Testis (tissue), 3 donors: Measurements from ENCODE around the gene LAIR1. TPM values are rescaled to one million over a fixed set of nuclear protein-coding genes. Genes with fewer than 3 reads are reported as not detected.
"Not testable (repeated sequence)": the region's sequence is repeated elsewhere in the genome, so short reads cannot be mapped to it uniquely, and the experiment has no call there.

Source experiments
- DNase-seq: peaks from one replicate; pipeline ENCODE4 v3.0.0-alpha.2; 2019
- H3K27ac ChIP-seq, 2 donors: fragments of 200-600 bp; sonication (generic); one replicate each; pipeline ENCODE4 v1.5.1; 2019
- H3K27me3 ChIP-seq: fragments of 200-600 bp; sonication (generic); one replicate; pipeline ENCODE4 v1.5.1; 2019
- H3K36me3 ChIP-seq: fragments of 200-600 bp; sonication (generic); one replicate; pipeline ENCODE4 v1.5.1; 2017; ENCODE audit warnings: low read depth; ENCODE audit errors: missing control alignments
- H3K4me1 ChIP-seq: fragments of 200-600 bp; sonication (generic); one replicate; pipeline ENCODE4 v1.5.1; 2019
- H3K4me3 ChIP-seq, 2 donors: fragments of 200-600 bp; sonication (generic); one replicate each; pipeline ENCODE4 v1.5.1; 2017 to 2019
- H3K9me3 ChIP-seq: fragments of 200-600 bp; sonication (generic); one replicate; pipeline ENCODE4 v1.5.1; 2017
- CTCF ChIP-seq, 3 experiments: fragments of 450-650 bp in 2 of 3; fragments of 200-600 bp in 1 of 3; sonication (generic) in 1 of 3; IDR thresholded peaks; one replicate each; pipeline ENCODE4 v1.5.1; 2016 to 2019; ENCODE audit warnings: antibody characterized with exemption in 3 of 3, mild to moderate bottlenecking in 2 of 3, moderate library complexity in 1 of 3
- POLR2A ChIP-seq: fragments of 450-650 bp; IDR thresholded peaks from one replicate; pipeline ENCODE4 v1.6.1; 2017; ENCODE audit warnings: antibody characterized with exemption, mild to moderate bottlenecking, moderate library complexity
- WGBS, 2 donors: methylation state at CpG; one replicate each; pipeline ENCODE4 v1.1.5; 2018; 5-methylcytosine and 5-hydroxymethylcytosine counted together
- intact Hi-C: fragments of 100-400 bp; cut with DNase I; formaldehyde crosslinking; loops from one replicate; pipeline ENCODE4 v1.15.1; 2023; ENCODE audit warnings: low total_unique reads
- polyA plus RNA-seq: library from polyadenylated mRNA; stranded (reverse); fragments of 350-450 nt; fragmentation: Illumina TruSeq; extraction: RNeasy Lipid Tissue Mini Kit (QIAGEN cat#74804); gene quantifications from one replicate; pipeline ENCODE4 v1.2.3, GENCODE V29; 2014; ENCODE audit warnings: low read depth, low replicate concordance; ENCODE audit not compliant: insufficient read depth
- total RNA-seq, 2 donors: library from RNA; depleted of rRNA; stranded (reverse); fragments of >200 nt; gene quantifications; one replicate each; pipeline ENCODE4 v1.2.3, GENCODE V29; 2016

The LAIR1 gene
- total and polyA plus RNA-seq, 3 donors from 2014 or later, result 6.4 to 13.4 (median 7.1) TPM

DNA sequence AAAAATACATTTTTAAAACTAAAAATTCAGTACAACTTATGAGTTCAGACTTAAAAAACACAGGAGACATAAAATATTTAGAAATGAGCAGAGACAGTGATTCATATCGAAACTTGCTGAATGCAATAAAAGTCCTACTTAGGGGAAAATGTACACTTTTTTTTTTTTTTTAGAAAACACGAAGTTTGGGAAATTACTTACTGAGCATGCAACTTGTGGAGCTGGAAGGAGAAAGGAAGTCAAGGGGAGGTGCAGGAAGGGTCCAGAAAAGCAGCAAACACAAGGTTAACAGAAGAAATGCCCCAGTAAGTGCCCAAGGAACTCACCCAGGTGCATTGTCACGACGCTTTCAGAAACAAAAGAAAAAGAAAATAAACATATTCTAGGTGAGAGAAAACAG, 18.6 kb upstream of the LAIR1 start:
- DNase-seq, result no peak
- 71% methylated on average over 4 of the region's 4 CpGs for WGBS, 2 donors
- intact Hi-C loops, result no loop called here
- no peak overlapping the region for H3K4me3 ChIP-seq
- H3K9me3 ChIP-seq, result no peaks in the 10 kb centered on the region
- H3K36me3 ChIP-seq, result no peaks in the 10 kb centered on the region
- H3K27me3 ChIP-seq, result no peaks in the 10 kb centered on the region
- peaks cover 6% of the 10 kb centered on the region for H3K4me1 ChIP-seq
- TF ChIP-seq CTCF (IDR thresholded peaks at IDR 0.05), result no peak
- TF ChIP-seq POLR2A, result no peak
- no peak overlapping the region for H3K27ac ChIP-seq

- intact Hi-C loops, H3K27ac ChIP-seq, H3K4me1 ChIP-seq, H3K36me3 ChIP-seq, H3K27me3 ChIP-seq, H3K9me3 ChIP-seq, H3K4me3 ChIP-seq, DNase-seq: not testable (repeated sequence)
- WGBS, 2 donors, result 60 to 72% methylated on average over 13 of the region's 13 CpGs
Observed at GRCh38 chr19:54382041-54382440, 17.3 kb upstream of the LAIR1 start.

DNA sequence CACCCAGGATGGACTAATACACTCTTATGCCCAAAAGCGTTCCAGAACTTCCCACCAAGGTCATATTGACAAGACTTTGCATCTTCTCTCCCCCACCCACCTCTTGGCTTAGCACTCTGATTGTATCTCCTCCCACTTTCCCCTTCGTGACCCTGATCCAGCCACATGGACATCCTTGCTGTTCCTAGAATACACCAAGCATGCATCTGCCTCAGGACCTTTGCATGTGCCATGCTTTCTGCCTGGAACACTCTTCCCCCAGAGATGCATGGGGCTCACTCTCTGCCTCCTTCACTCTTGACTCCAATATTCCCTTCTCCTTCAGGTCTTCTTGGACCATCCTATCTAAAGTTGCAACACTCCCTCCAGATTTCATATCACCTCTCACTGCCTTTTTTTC, 16.2 kb upstream of the LAIR1 start:
- 72% methylated on average over 2 of the region's 2 CpGs for WGBS, 2 donors
- TF ChIP-seq CTCF (IDR thresholded peaks at IDR 0.05), result no peak
- TF ChIP-seq POLR2A, result no peak
- Histone ChIP-seq H3K9me3 (no peaks in the 10 kb centered on the region), H3K4me1 (no peaks in the 10 kb centered on the region), H3K36me3 (no peaks in the 10 kb centered on the region), H3K27me3 (no peaks in the 10 kb centered on the region), H3K4me3 (no peak overlapping the region), H3K27ac (no peak overlapping the region)
- DNase-seq, result no peak
- intact Hi-C loops, result no loop called here

DNA sequence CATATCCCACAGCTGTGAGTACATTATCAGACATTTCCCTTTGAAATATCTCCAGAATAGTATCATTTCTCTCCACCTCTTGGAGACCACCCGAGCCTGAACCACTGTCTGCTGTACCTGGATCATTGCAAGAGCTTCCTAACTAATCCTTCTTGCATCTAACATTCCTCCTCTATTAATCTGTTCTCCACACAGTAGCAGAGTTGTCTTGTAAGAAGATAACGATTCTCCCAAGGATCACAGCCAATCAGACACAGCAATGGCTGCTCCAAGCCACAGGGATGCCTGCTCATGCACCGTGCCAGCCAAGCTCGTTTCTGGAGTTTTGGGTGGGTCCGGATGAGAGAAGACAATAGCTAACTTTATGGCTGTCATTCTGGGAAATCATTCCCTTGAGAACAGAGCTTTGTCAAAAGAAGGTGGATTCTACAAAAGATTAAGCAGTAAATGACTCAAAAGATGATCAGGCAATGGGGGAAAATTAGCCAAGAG, 14.5 kb upstream of the LAIR1 start:
- Histone ChIP-seq H3K9me3 (no peaks in the 10 kb centered on the region), H3K4me1 (no peaks in the 10 kb centered on the region), H3K36me3 (no peaks in the 10 kb centered on the region), H3K27me3 (no peaks in the 10 kb centered on the region), H3K4me3 (no peak overlapping the region), H3K27ac (peak overlapping the region in 1 of 2 donors; percentile 15)
- intact Hi-C loops, result no loop called here
- TF ChIP-seq POLR2A (no peak), CTCF (IDR thresholded peaks at IDR 0.05) (no peak)
- no peak for DNase-seq
- 53 to 75% methylated on average over 5 of the region's 5 CpGs for WGBS, 2 donors

DNA sequence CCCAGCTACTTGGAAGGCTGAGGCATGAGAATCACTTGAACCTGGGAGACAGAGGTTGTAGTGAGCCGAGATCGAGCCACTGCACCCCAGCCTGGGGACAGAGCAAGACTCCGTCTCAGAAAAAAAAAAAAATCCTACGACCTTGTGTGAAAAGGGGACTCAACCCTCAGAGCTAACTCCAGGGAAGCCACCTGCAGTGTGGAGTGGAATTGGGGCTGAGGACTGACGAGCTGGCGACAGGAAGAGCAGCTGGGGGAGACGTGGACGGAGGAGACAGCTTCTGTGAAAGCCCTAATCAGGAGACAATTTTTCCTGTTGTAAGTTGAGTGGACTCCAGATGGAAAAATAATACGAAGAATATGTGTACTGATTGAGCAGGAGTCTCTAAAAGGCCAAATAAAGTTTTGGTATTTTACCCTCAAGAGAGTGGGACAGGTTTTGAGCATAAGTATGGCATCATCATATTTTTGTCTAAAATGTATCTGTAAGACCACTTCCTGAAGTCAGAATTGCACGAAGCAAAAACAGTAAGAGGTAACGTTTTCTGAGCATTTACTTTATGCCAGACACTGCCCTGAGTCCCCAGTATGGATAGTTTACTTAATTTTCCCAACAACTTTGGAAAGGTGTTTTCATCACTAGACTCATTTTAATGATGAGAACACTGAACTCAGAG, 12.0 kb upstream of the LAIR1 start:
- Histone ChIP-seq H3K4me3 (no peak overlapping the region), H3K9me3 (no peaks in the 10 kb centered on the region), H3K27ac (no peak overlapping the region), H3K4me1 (no peaks in the 10 kb centered on the region), H3K36me3 (no peaks in the 10 kb centered on the region), H3K27me3 (no peaks in the 10 kb centered on the region)
- intact Hi-C loops, result no loop called here
- WGBS, 2 donors, result 65 to 67% methylated on average over 11 of the region's 11 CpGs
- TF ChIP-seq POLR2A, result no peak
- no peak for TF ChIP-seq CTCF (IDR thresholded peaks at IDR 0.05)
- no peak for DNase-seq

DNA sequence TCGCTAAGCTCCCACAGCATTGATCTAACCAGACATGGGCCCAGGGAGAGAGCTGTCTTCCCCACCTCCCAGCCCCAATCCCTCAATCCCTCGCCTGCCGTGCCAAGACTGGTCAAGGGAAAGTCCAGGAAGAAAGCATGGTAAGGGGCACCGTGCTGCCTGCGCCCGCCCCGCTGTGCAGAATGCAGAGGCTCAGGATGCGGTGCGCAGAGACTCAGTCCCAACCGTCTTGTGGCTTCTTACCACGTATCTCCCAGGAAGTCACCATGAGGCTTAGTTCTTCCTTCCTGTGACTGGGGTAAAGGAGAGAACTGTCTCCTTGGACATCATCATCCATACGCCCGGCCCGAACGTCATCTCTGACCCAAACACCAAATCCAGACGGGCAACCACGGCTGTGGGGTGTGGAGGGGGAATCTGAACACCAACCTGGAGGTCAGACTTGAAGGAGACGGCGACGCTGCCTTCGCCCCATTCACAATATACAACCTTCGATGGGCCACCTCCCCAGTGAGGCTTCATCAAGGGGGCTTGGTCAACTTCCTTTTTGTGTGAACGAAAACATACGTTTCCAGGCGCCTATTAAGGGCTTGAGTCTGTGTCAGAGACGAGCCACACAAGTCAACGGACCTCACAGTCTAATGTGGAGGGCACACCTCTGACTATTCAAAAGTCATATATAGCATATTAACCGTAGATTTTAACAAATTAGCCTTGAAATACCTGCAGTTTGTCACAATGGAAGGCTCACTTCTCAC, 10.6 kb upstream of the LAIR1 start:
- H3K36me3 ChIP-seq, DNase-seq, H3K27me3 ChIP-seq, H3K9me3 ChIP-seq, H3K27ac ChIP-seq, H3K4me1 ChIP-seq, intact Hi-C loops, H3K4me3 ChIP-seq: not testable (repeated sequence)
- 79 to 82% methylated on average over 22 to 28 of the region's 28 CpGs for WGBS, 2 donors
